ENCODE data around the gene ACTRT2.

Gene ACTRT2

DNA sequence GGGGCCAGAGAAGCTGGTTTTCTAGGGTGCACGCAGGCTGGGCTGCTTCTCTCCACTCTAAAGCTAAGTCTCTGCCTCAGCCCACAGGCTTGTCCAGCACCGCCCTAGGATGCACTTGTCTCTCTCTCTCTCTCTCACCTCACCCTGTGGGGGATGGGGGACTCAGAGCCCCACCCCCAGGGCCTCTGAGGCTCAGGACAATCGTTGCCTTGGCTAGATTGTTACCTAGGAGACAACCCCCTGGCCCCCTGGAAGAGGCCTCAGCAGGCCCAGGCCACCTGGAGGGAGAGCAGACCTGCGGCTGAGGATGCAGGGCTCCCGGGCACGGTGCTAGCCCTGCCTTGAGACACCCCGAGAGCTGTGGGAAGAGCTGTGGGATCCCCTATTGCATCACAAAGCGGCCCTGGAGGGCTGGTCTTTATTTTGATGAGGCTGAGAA is at the start of gene ACTRT2:
ACTRT2 (plus strand) TSS at position 235 of the 439 bp plus-strand sequence. CDS start 220 bp downstream, outside the sequence.
- DNase-seq (ENCODE audit: low spot score) = no peak

DNA sequence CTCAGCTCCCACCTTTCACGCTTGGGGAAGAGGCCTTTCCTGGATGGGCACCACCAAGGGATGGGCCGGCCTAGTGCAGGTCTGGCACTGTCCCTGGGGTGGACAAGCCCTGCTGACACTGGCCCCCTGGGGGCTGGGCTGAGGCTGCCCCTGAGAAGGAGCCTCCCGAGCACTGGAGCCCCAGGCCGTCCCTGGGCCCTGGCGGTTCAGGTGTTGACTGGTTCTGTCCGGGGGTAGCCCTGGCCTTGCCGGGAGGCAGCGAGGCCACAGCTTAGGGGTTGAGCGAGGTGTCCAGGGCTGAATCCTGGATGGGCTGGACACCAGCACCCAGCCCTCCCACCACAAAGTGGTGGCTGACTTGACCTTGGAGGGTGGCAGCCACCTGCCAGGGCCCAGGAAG is 49.7 kb upstream of the ACTRT2 start:
- DNase-seq (ENCODE audit: low spot score) = no peak

DNA sequence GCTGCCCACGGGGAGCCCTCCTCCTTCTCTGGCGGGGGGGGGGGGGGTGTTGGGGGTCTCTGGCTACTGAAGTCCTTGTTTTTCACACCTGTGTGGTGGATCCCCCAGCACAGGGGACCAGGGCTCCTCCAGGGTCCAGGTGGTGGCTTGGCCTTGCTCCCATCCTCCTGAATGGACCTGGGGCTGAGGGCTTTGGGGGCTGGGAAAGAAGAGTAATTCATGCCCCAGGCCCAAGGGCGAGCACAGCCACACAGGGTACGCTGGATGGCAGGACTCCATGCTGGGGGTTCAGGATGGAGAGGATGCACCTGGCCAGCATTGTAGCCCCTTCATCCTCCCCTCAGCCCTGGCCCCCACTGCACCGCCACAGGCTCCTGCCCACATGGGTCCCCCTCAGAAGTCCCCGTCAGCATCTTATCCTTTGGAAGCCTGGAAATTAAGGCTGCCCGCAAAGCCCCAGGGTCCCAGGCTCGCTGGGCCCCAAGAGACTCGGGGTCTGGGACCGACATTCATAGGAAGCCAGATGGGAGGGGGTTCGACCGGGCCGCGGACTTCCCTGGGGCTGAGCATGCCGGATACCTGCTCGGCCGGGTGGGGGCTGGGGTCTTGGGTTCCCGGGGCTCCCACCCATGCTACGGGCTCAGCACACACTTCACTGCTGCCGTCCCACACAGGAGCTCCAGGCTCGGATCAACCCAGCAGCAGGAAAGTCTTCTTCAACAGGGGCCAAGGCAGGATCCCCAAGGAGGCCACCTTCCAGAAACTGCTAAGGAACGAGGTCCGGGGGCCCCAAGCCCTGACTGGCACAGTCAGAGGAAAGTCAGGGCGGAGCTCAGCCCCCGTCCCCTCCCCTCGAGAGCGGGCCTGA is 49.0 kb upstream of the ACTRT2 start:
- no peak for DNase-seq (ENCODE audit: low spot score)

DNA sequence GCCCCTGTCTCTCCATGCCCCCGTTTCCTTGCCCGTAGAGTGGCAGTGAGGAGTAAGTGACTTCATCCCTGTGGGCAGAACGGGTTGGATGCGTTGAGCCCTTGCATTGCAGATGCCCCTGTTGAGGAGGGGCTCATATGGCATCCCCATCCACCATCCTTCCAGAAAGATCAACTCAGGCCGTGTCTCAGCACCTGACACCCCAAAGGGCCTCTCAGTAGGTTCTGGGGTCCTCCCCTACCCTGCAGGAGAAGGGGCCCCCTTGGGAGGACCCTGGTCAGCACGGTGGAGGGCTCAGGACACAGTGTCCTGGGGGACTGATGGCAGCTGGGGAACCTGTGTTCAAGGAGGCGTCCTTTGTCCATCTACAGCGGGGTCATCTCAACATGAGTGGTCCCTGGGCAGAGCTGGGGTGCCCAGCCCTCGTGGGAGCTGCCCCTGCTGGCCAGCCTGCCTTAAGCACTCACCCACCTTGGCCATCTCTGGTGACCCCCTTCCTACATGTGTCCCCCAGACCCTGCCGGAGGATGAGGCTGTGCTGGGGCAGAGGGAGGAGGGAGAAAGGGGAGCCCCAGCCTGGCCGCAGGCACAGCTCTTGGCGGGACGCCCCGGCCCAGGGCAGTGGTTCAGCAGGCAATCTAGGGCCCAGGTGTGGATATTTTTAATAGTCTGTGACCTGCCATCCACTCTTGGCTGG is 48.2 kb upstream of the ACTRT2 start:
- DNase-seq (ENCODE audit: low spot score) = no peak

DNA sequence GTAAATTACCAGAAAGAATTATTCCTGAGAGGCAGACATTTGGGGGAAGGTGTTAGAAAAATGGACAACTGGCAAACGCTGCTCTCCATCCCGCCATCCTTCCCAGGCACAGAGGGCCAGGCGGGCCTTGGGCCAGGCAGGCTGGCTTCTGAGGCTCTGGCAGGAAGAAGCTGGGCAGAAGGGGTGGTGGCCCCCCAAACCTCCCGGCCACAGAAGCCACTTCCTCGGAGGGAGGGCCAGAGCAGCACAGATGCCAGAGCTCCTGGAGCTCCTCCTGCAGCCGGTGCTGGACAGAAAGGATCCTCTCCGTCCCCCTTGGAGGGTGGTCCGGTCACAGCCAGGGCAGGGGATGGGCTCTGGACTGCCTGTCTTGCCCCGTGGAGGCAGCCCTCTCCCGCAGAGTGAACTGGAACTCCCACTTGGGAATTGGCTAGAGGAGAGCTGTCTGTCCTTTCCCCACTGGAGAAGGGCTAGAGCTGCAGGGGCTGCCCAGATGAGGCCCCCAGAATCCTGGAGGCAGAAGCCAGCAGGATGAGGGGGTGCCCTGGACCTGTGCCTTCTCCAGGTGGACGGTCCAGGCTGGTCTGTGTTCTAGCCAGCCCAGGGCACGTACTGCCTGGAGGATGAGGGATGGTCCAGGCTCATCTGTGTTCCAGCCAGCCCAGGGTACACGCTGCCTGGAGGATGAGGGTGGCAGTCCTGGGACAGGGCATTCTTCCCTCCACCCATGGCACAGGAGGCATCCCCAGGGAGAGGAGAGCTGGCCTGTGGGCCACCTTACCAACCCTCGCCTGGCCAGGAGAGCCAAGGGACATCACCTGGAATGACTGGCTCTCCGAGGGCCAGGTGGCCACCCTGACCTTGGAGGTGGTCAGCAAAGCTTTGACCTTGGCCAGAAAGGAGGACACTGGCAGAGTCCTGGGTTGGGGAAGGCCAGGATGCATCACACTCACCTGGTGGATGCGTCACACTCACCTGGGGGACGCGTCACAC is 47.4 kb upstream of the ACTRT2 start:
- DNase-seq (ENCODE audit: low spot score) = no peak

DNA sequence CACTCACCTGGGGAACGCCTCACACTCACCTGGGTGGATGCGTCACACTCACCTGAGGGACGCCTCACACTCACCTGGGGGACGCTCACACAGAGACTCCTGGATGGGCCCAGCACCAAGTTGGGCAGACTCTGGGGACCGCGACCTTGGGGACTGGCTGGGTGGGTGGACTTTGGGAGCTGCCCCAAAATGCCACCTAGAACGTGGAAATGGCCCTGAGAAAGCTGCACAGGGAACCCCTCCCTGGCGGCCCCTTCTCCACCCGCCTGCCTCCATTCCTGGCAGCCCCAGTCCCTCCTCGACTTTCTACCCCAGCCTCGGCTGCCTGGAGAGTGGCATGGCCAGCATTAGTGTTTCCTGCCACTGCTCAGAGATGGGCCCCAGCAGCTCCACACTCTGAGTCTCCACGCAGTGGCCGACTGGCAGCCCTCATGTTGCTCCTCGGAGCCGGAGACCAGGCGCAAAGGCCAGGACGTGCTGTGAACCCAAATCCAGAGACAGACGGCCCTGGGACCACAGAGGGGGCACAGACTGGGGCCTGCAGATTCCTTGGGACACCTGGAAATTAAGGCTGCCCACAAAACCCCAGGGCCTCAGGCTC is 46.5 kb upstream of the ACTRT2 start:
- DNase-seq (ENCODE audit: low spot score) = no peak

DNA sequence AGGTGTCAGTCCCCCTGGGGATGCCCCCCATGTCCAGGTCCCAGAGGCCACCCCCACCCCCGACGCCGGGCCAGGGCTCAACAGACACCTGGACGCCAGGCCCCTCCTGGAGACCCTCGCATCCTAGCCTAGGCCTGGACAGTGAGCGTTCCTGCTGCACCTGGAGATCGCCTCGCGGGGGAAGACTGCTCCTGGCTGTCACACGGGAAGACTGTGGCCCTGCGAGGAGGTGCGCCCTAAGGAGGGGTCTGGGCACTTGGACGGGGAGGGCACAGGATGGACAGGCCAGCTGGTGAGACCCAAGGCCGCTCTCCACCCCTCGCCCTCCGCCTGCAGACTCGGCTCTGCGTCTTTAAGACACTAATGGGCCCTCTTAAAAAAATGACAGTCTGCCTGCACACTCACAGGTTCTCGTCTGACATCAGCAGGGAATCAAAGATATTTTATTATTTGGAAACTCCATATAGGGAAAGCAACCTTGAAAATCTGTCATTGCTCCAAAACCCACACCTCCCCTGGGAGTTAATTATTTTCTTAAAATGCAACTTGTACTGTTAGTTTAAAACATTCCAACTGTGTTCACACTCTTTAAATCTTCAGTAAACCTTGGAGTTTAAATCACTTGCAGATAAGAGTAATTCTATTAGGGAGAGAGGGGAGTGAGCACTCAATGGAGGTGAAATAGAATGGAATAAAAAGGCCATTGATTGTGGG is 45.6 kb upstream of the ACTRT2 start:
- no peak for DNase-seq (ENCODE audit: low spot score)

DNA sequence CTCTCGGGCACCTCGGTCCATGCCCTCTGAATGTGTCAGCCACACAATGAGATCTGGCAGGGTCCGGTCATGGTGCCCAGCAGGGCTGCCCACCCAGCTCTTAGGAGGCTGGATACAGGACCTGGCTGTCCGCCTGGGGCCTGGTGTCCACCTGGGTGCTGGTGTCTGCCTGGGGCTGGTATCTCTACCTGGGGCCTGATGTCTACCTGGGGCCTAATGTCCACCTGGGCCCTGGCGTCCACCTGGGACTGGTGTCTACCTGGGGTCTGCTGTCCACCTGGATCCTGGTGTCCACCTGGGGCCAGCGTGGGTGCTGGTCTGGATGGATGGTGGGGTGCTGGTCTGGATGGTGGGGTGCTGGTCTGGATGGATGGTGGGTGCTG is 45.1 kb upstream of the ACTRT2 start:
- no peak for DNase-seq (ENCODE audit: low spot score)

DNA sequence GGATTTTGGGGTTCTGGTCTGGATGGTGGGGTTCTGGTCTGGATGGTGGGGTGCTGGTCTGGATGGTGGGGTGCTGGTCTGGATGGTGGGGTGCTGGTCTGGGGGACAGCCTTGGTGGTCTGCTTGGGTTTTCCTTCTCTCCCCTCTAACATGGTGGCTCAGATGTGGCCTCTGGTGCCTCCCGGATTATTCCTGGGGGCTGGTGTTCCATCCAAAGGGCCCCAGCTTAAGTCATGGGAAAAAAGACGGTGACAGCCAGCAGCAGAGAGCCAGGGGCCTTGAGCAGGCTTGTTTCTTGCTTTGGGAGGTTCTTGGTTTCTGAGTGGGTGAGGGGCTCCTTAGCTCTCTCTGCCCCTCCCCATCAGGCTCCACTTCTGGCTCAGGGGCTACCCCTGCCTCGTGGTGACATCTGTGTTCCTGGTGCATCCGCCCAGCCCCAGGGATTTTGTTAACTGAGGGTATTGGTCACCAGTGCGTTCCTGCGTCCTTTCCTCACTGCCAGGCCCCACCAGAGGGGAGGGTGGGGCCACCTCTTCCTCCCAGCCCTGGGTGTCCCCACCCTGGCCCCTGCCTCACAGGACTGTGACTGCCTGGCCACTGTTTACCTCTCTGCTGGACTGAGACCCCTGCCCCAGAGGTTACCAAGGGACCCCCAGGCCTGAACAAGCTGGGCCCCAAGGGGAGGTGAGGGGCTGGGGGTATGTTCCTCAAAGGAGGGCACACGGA is 43.2 kb upstream of the ACTRT2 start:
- no peak for DNase-seq (ENCODE audit: low spot score)

DNA sequence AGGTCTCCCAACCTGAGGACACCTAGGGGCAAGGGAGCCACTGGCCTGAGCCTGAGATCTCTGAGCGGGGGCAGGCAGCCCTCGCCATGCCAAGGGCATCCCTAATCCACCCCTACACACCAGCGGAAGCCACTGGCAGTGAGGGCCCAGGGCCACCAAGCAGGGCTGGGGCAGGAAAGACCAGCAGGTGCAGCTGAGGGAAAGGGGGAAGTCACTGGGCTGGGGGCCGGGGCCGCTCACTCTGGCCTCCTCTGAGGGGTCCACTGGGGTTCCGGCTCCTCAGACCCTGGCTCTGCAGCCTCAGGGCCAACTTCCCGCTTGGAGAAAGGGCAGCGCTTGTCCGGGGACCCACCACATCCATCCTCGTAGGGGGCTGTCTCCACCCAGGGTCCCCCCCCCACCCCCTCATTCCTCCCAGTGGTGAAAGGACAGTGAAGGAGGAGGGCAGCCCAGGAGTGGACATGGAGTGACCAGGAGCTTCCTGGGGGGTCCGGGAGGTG is 42.5 kb upstream of the ACTRT2 start:
- DNase-seq (ENCODE audit: low spot score) = no peak

DNA sequence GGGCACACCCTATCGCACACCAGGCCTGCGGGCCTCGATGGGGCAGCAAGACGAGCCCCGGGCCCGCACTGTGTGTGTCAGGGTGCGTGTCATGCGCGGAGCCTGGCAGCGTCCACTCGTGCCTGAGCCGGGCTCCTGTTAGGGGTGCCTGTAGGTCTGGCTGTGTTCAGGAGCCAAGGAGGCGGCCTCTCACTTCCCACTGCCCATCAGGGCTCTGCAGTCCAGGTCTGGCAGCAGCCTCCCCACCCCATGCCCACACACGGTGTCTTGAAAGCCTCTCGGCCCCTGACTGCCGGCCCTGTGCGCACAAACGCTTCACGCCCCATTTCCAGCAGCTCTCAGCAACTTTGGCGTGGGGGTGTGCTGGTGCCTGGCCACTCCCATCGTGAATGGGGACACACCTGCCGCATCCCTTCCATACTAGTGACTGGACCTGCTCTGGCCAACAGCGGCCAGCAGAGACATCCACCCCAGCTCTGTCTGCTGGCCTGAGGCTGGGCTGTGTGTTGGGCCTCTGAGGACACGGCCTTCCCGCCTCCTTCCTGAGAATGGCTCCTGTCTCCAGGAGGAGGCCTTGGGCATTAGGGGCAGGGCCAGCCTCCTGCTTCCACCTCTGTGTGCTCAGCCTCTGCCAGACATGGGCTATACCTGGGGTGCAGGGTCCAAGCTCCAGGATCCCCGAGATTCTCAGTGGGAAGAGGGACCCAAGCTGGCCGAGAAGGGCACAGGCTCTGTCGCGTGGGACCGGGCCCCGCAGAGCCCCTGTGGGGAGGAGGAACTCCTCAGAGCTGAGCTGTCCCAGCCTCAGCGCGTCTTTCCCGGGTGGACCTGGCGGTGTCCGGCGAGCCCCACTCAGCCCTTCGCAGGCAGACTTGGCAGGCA is 41.8 kb upstream of the ACTRT2 start:
- no peak for DNase-seq (ENCODE audit: low spot score)

DNA sequence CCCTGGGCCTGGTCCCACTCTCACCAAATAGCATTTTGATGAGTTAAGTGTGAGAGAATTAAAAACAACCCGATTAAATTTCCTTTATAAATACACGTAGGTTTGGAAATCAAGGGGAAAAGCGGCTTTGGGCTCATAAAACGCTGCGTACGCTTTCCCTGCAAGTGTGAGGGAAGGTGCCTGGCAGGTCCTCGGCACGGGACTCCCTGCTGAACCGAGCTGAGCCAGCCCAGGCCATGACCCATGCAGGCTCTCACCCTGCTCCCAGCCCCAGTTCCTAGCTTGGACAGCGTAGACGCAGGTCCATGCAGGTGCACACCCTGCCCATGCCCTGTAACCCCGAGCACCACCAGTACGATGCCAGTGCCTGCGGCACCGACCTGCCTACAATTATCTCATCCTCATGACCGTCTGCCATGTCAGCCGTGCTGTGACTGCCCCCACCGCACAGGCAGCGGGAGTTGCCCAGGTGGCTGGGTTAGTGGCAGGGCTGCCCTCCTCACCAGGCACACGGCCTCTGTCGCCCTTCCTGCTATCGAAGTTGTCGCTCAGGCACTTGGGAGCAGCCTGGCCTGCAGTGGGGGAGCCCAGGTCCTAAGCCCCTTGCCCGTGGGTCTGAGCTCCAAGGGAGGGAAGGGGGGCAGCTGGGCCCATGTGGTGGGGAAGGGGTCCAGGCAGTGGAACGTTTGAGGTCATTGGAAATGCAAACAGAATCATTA is 41.0 kb upstream of the ACTRT2 start:
- DNase-seq (ENCODE audit: low spot score) = no peak

DNA sequence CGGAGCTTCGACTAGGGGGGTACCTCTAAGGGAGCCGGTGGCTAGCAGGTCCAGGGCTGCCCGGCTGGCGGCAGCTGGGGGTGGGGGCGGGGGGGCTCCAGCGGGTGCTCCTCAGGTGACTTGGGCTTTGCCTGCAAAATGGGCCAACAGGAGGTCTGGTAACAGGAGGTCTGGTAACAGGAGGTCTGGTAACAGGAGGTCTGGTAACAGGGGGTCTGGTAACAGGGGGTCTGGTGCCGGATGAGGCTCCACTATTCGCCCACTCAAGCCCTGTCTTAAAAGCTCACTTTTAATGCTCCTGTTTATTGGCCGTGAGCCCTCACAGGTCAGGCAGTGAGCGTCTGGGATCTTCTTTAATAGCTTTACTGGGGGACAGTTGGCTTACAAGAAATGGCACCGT is 40.4 kb upstream of the ACTRT2 start:
- DNase-seq (ENCODE audit: low spot score) = no peak

DNA sequence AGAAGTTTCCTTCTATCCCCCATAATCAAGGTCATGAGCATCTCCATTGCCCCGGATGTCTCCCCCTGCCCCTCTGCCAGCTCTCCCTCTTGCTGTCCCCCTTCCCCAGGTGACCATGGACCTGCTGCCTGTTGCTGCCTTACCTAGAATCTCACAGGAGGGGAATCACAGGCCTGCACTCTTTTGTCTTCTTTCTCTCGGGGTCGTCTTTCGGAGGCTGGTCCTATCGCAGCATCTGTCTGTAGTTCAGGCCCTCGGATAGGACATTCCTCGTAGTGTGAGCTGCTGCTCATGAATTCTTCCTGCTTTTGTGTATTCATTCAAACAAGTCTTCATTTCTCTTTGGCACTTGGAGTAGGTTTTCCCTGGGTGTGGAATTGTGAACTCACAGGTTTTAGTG is 39.9 kb upstream of the ACTRT2 start:
- DNase-seq (ENCODE audit: low spot score) = no peak

DNA sequence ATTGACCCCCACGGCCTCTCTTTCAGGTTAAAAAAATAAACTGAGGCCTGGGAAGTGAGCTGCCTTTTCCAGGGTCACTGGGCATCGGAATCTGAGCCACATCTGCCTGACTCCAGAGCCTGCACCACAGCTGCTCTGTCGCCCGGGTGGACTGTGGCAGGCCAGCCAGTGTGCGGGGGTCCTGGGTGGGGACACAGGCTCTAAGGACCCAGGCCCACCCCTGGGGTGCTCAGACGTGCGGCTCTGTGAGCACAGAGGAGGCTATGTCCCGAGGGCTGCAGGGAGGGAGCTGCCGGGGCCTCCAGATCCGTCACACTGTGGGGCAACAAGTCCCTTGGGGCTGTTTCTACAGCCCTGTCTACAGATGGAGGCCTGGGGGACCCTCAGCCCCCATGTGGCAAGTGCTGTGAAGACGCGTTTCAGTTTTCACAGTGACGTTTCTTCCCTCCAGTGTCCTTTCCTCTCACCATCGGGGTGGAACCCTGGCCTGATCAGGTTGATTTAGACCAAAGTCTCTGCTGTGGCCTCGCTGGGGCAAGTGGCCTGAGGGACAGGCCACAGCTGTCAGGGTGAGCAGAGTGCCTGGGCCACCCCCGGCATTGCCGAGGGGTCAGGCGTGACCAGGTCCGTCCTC is 39.2 kb upstream of the ACTRT2 start:
- no peak for DNase-seq (ENCODE audit: low spot score)

DNA sequence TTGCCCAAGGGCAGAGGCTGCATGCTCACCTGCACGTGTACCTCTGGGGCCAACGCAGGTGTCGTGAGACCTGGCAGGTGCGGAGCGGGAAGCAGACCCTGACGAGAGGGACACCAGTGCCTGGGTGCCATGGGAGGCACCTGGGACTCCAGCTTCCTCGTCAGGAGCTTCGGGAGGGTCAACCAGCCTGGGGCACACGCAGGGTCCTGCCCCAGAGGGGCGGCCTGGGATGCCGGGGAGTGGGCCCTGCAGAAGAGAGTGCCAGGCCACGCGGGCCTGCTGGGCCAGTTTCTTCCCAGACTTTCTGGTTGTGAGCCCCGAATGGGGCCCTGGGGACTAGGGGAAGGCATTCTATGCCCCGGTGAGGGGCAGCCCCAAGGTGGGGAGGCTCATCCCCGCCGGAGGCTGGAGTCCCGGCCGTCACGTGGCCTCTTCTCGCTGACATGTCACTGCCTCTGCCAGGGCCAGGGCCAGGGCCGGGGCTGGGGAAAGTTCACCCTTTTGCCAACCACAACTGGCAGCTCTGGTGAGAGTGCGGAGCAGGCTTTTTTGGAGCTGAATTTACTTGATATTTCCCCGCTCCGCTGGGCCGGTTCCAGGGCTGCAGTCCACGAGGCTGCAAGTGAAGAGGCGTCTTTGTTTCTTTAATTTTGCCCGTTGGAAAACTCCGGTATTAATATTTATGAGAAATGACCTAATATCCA is 38.5 kb upstream of the ACTRT2 start:
- DNase-seq (ENCODE audit: low spot score) = no peak

DNA sequence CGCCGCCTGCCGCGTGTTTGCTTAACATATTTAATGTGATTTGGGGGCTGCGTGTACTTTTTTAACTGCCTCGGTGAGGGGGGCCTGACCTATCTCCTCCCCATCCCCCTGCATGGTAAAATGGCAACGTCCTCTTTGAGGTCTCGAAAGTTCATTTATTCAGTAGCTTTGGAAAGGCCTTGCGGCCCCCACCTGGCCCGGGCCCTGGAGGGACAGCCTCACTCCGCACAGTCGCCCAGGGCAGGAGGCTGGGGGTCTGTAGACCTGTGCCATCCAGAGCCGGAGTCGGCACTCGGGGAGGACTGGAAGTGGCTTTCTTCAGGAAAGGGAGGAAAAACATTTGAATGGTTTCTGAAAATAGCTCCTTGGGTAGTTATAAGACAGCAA is 38.0 kb upstream of the ACTRT2 start:
- DNase-seq (ENCODE audit: low spot score) = no peak
